Activated T-helper 1 cell treated with anti-CD3 and anti-CD28 coated beads, Interleukin-12 subunit alpha, Interleukin-12 subunit beta, Interleukin-2, Interleukin-4 antibody, amounts not matched to agents 30 ng/mL and 10 ng/mL and 1 ng/mL, durations not matched to agents 14 hours and 24 hours and 36 hours (primary cell): ENCODE results near the gene WDR20. TPM values are rescaled to one million over a fixed set of nuclear protein-coding genes. Genes with fewer than 3 reads are reported as not detected.

ENCODE experiments used
- DNase-seq: peaks from one replicate; pipeline ENCODE4 v3.0.0; 2021; ENCODE audit warnings: low spot score
- H3K27ac Mint-ChIP-seq: one replicate; pipeline ENCODE4 v1.8.0; 2021; ENCODE audit warnings: mild to moderate bottlenecking, mixed read lengths
- H3K27me3 Mint-ChIP-seq: one replicate; pipeline ENCODE4 v1.8.0; 2022; ENCODE audit warnings: mild to moderate bottlenecking, moderate library complexity, mixed read lengths; ENCODE audit not compliant: insufficient read depth
- H3K36me3 Mint-ChIP-seq: one replicate; pipeline ENCODE4 v1.8.0; 2021; ENCODE audit warnings: low read depth, mixed read lengths
- H3K4me1 Mint-ChIP-seq: one replicate; pipeline ENCODE4 v1.8.0; 2021; ENCODE audit warnings: low read depth, mixed read lengths
- H3K4me3 Mint-ChIP-seq: one replicate; pipeline ENCODE4 v1.8.0; 2021; ENCODE audit warnings: mild to moderate bottlenecking, moderate library complexity, mixed read lengths
- H3K9me3 Mint-ChIP-seq: one replicate; pipeline ENCODE4 v1.8.0; 2021; ENCODE audit warnings: mixed read lengths
- intact Hi-C: fragments of 100-400 bp; cut with micrococcal nuclease; formaldehyde crosslinking; loops from one replicate; pipeline ENCODE4 v1.15.1; 2024
- total RNA-seq: library from RNA; stranded (reverse); gene quantifications from 2 replicates; pipeline ENCODE4 v1.2.3, GENCODE V29; 2022

WDR20 gene
- total RNA-seq, 1 donor from 2014 or later: 33.9 TPM

- Mint-ChIP-seq H3K9me3 (no peaks in the 10 kb centered on the region), H3K4me1 (no peaks in the 10 kb centered on the region), H3K27ac (no peak overlapping the region), H3K4me3 (no peak overlapping the region), H3K36me3 (peaks cover 23% of the 10 kb centered on the region), H3K27me3 (no peaks in the 10 kb centered on the region)
- intact Hi-C loops: no loop called here
- DNase-seq: no peak
Observed at GRCh38 chr14:102209224-102209966, 69.7 kb downstream of the WDR20 start.

- Mint-ChIP-seq H3K36me3 (peaks cover 17% of the 10 kb centered on the region), H3K27me3 (no peaks in the 10 kb centered on the region), H3K4me3 (no peak overlapping the region), H3K4me1 (no peaks in the 10 kb centered on the region), H3K27ac (no peak overlapping the region), H3K9me3 (no peaks in the 10 kb centered on the region)
- intact Hi-C loops: no loop called here
- DNase-seq: no peak
Observed at GRCh38 chr14:102210421-102211042, 70.8 kb downstream of the WDR20 start.

GRCh38 chr14:102211240-102211639 is 71.5 kb downstream of the WDR20 start:
- H3K27me3 Mint-ChIP-seq: no peaks in the 10 kb centered on the region
- no peak overlapping the region for H3K27ac Mint-ChIP-seq
- peaks cover 14% of the 10 kb centered on the region for H3K36me3 Mint-ChIP-seq
- DNase-seq: no peak
- H3K4me3 Mint-ChIP-seq: no peak overlapping the region
- no peaks in the 10 kb centered on the region for H3K4me1 Mint-ChIP-seq
- H3K9me3 Mint-ChIP-seq: no peaks in the 10 kb centered on the region
- intact Hi-C loops: no loop called here

- no peaks in the 10 kb centered on the region for H3K4me1 Mint-ChIP-seq
- no peaks in the 10 kb centered on the region for H3K27me3 Mint-ChIP-seq
- peaks cover 13% of the 10 kb centered on the region for H3K36me3 Mint-ChIP-seq
- H3K9me3 Mint-ChIP-seq: no peaks in the 10 kb centered on the region
- no peak overlapping the region for H3K27ac Mint-ChIP-seq
- no peak overlapping the region for H3K4me3 Mint-ChIP-seq
- intact Hi-C loops: no loop called here
- no peak for DNase-seq
Observed at GRCh38 chr14:102212356-102212755, 72.7 kb downstream of the WDR20 start.

GRCh38 chr14:102212845-102213244 is 73.1 kb downstream of the WDR20 start:
- H3K27ac Mint-ChIP-seq: no peak overlapping the region
- H3K36me3 Mint-ChIP-seq: peaks cover 9% of the 10 kb centered on the region

GRCh38 chr14:102213470-102213869 is 73.8 kb downstream of the WDR20 start:
- H3K36me3 Mint-ChIP-seq: peaks cover 8% of the 10 kb centered on the region
- no peaks in the 10 kb centered on the region for H3K27me3 Mint-ChIP-seq
- H3K9me3 Mint-ChIP-seq: no peaks in the 10 kb centered on the region
- H3K27ac Mint-ChIP-seq: no peak overlapping the region
- no peak for DNase-seq
- no peaks in the 10 kb centered on the region for H3K4me1 Mint-ChIP-seq
- intact Hi-C loops: no loop called here
- H3K4me3 Mint-ChIP-seq: no peak overlapping the region

More at GRCh38 chr14:102212845-102213244, 73.1 kb downstream of the WDR20 start:
- H3K4me3 Mint-ChIP-seq: no peak overlapping the region
- H3K9me3 Mint-ChIP-seq: no peaks in the 10 kb centered on the region
- intact Hi-C loops: no loop called here
- no peaks in the 10 kb centered on the region for H3K27me3 Mint-ChIP-seq
- no peak for DNase-seq
- H3K4me1 Mint-ChIP-seq: no peaks in the 10 kb centered on the region

- no peak overlapping the region for H3K4me3 Mint-ChIP-seq
- no peaks in the 10 kb centered on the region for H3K4me1 Mint-ChIP-seq
- H3K9me3 Mint-ChIP-seq: no peaks in the 10 kb centered on the region
- no peaks in the 10 kb centered on the region for H3K27me3 Mint-ChIP-seq
- H3K36me3 Mint-ChIP-seq: peaks cover 8% of the 10 kb centered on the region
- DNase-seq: no peak
- H3K27ac Mint-ChIP-seq: no peak overlapping the region
- intact Hi-C loops: no loop called here
Observed at GRCh38 chr14:102213984-102214658, 74.4 kb downstream of the WDR20 start.

GRCh38 chr14:102215071-102215470 is 75.4 kb downstream of the WDR20 start:
- Mint-ChIP-seq H3K4me1 (peaks cover 5% of the 10 kb centered on the region), H3K27ac (no peak overlapping the region), H3K27me3 (no peaks in the 10 kb centered on the region), H3K9me3 (no peaks in the 10 kb centered on the region), H3K36me3 (peaks cover 2% of the 10 kb centered on the region), H3K4me3 (no peak overlapping the region)
- no peak for DNase-seq
- intact Hi-C loops: no loop called here

- Mint-ChIP-seq H3K27me3 (no peaks in the 10 kb centered on the region), H3K4me3 (no peak overlapping the region), H3K9me3 (no peaks in the 10 kb centered on the region), H3K4me1 (peaks cover 5% of the 10 kb centered on the region), H3K27ac (no peak overlapping the region), H3K36me3 (no peaks in the 10 kb centered on the region)
- no peak for DNase-seq
- intact Hi-C loops: no loop called here
Observed at GRCh38 chr14:102215576-102216250, 76.0 kb downstream of the WDR20 start.

- H3K4me3 Mint-ChIP-seq: no peak overlapping the region
- intact Hi-C loops: no loop called here
- H3K27me3 Mint-ChIP-seq: no peaks in the 10 kb centered on the region
- no peaks in the 10 kb centered on the region for H3K9me3 Mint-ChIP-seq
- DNase-seq: no peak
- H3K4me1 Mint-ChIP-seq: peaks cover 5% of the 10 kb centered on the region
- H3K27ac Mint-ChIP-seq: no peak overlapping the region
- H3K36me3 Mint-ChIP-seq: no peaks in the 10 kb centered on the region
Observed at GRCh38 chr14:102217399-102217798, 77.7 kb downstream of the WDR20 start.

- H3K27ac Mint-ChIP-seq: no peak overlapping the region
- H3K4me3 Mint-ChIP-seq: no peak overlapping the region
Observed at GRCh38 chr14:102217987-102218421, 78.3 kb downstream of the WDR20 start.

GRCh38 chr14:102218688-102219087 is 79.0 kb downstream of the WDR20 start:
- Mint-ChIP-seq H3K9me3 (no peaks in the 10 kb centered on the region), H3K36me3 (no peaks in the 10 kb centered on the region), H3K4me1 (peaks cover 5% of the 10 kb centered on the region), H3K4me3 (no peak overlapping the region), H3K27ac (no peak overlapping the region), H3K27me3 (no peaks in the 10 kb centered on the region)
- no peak for DNase-seq
- intact Hi-C loops: no loop called here

More at GRCh38 chr14:102217987-102218421, 78.3 kb downstream of the WDR20 start:
- intact Hi-C loops: no loop called here
- Mint-ChIP-seq H3K36me3 (no peaks in the 10 kb centered on the region), H3K27me3 (no peaks in the 10 kb centered on the region), H3K9me3 (no peaks in the 10 kb centered on the region), H3K4me1 (peaks cover 5% of the 10 kb centered on the region)
- DNase-seq: no peak

- Mint-ChIP-seq H3K36me3 (no peaks in the 10 kb centered on the region), H3K4me1 (peaks cover 5% of the 10 kb centered on the region), H3K27ac (peak overlapping the region; percentile 43), H3K9me3 (no peaks in the 10 kb centered on the region), H3K4me3 (no peak overlapping the region), H3K27me3 (no peaks in the 10 kb centered on the region)
- intact Hi-C loops: no loop called here
- DNase-seq: no peak
Observed at GRCh38 chr14:102219316-102219715, 79.6 kb downstream of the WDR20 start.
